ENCODE measurements around the gene ANKUB1.

Gene ANKUB1

DNA sequence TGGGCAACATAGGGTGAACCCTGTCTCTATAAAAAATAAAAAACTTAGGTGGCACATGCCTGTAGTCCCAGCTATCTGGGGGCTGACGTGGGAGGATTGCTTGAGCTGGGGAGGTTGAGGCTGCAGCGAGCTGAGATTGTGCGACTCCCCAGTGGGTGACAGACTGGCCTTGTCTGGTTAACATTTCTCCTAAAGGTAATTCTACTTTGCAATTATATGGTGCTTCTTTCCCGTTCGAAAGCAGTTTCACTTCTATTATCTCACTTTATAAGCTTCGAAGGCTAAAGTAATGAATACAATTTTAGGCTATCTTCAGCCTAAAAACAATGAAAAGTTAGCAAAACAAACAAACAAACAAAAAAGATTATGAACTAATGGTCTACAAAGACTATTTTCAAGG, 75.4 kb downstream of the ANKUB1 start:
- Histone ChIP-seq H3K36me3 (ENCODE audit: control insufficient read depth in 2 of 2, insufficient read depth in 2 of 2, low read length in 2 of 2) (no peaks in the 10 kb centered on the region), H3K9me3 (ENCODE audit: control insufficient read depth in 2 of 2, low read length in 2 of 2) (no peaks in the 10 kb centered on the region), H3K9ac (ENCODE audit: low read depth in 1 of 2, low read length in 2 of 2) (no peak overlapping the region), H3K27ac (ENCODE audit: low read depth in 2 of 2, low read length in 2 of 2) (no peak overlapping the region), H3K4me1 (ENCODE audit: control insufficient read depth in 2 of 2, insufficient read depth in 2 of 2, low read length in 2 of 2) (peaks cover 0 to 4% of the 10 kb centered on the region in 2 donors), H3K4me3 (ENCODE audit: low read length in 2 of 2) (peak overlapping the region; percentile 27 to 46), H3K27me3 (ENCODE audit: control insufficient read depth in 2 of 2, insufficient read depth in 2 of 2, low read length in 2 of 2) (no peaks in the 10 kb centered on the region)

DNA sequence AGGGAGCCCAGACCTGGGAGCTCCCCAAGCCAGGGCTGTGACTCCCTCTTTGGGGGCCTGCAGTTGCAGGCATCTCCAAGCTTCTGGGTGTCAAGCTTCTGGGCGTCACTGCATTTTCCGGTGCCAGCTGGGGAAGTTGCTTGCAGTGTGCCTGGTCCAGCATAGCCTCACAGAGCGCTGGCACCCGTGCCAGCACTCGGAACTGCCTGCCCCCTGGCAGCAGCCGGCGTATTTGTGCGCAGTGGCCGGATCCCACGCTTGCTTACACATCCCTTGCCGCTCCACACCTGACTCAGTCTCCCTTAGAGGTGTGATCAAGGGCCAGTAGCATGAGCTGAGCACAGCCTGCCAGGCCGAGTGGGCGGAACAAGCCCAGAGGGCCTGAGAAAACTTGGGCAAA, 77.1 kb downstream of the ANKUB1 start:
- H3K27me3 ChIP-seq (ENCODE audit: control insufficient read depth in 2 of 2, insufficient read depth in 2 of 2, low read length in 2 of 2), result no peaks in the 10 kb centered on the region
- peaks cover 0 to 4% of the 10 kb centered on the region in 2 donors for H3K4me1 ChIP-seq (ENCODE audit: control insufficient read depth in 2 of 2, insufficient read depth in 2 of 2, low read length in 2 of 2)
- no peaks in the 10 kb centered on the region for H3K9me3 ChIP-seq (ENCODE audit: control insufficient read depth in 2 of 2, low read length in 2 of 2)
- no peak overlapping the region for H3K9ac ChIP-seq (ENCODE audit: low read depth in 1 of 2, low read length in 2 of 2)
- no peak overlapping the region for H3K27ac ChIP-seq (ENCODE audit: low read depth in 2 of 2, low read length in 2 of 2)
- H3K36me3 ChIP-seq (ENCODE audit: control insufficient read depth in 2 of 2, insufficient read depth in 2 of 2, low read length in 2 of 2), result no peaks in the 10 kb centered on the region
- H3K4me3 ChIP-seq (ENCODE audit: low read length in 2 of 2), result no peak overlapping the region

GRCh38 chr3:149713730-149714654, 78.4 kb downstream of the ANKUB1 start:
- Histone ChIP-seq H3K9ac (ENCODE audit: low read depth in 1 of 2, low read length in 2 of 2) (no peak overlapping the region), H3K4me1 (ENCODE audit: control insufficient read depth in 2 of 2, insufficient read depth in 2 of 2, low read length in 2 of 2) (peaks cover 0 to 4% of the 10 kb centered on the region in 2 donors), H3K4me3 (ENCODE audit: low read length in 2 of 2) (no peak overlapping the region), H3K27ac (ENCODE audit: low read depth in 2 of 2, low read length in 2 of 2) (no peak overlapping the region), H3K36me3 (ENCODE audit: control insufficient read depth in 2 of 2, insufficient read depth in 2 of 2, low read length in 2 of 2) (no peaks in the 10 kb centered on the region), H3K27me3 (ENCODE audit: control insufficient read depth in 2 of 2, insufficient read depth in 2 of 2, low read length in 2 of 2) (no peaks in the 10 kb centered on the region), H3K9me3 (ENCODE audit: control insufficient read depth in 2 of 2, low read length in 2 of 2) (no peaks in the 10 kb centered on the region)

Data from mucosa of rectum (tissue), 2 donors.